GM21786 (cell line): ENCODE results near the gene CD99L2.
"Not testable (repeated sequence)": the region's sequence is repeated elsewhere in the genome, so short reads cannot be mapped to it uniquely, and the experiment has no call there.

Source experiments
- ATAC-seq: cut with Tn5 transposase; IDR thresholded peaks from one replicate; pipeline ENCODE4 v1.9.1; 2021; ENCODE audit not compliant: unreplicated experiment

CD99L2 gene

DNA sequence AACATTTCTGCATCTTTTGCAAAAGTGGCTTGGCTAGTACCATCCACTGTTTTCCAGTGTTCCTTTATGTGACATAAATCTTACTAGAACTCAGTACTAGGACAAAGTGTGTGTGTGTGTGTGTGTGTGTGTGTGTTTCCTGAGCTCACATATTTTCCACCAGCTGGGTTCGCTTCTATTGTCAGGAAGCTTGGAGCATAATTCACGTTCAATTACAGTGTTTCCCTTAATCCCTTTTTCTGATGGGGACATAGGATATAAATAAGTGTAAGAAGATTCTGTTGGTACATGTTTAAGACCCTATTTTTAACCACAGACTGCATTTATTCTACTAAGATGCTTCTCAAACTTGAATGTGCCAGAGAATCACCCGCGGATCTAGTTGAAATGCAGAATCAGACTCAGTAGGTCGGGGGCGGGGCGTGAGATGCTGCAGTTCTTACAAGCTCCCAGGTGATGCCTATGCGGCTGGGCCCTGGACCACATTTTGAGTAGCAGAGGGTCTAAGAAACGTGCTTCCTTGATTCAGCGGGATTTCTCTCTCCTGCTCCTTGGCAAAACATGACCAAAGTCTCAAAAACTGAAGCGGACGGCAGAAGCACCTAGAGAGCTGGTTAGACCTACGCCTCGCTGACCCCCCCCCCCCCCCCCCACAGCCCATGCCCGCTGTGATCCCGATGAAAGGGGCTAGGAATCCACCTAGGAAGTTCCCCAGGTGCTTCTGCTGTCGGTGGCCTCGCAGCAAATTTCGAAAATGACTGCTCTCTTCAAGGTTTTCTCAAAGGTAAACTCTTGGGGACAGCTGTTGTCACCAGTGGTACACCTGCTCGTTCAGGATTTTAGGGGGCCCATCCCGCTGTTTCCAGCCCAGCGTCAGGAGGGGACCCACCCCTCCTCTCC lies 797 bp downstream of the CD99L2 start:
- no peak for ATAC-seq

DNA sequence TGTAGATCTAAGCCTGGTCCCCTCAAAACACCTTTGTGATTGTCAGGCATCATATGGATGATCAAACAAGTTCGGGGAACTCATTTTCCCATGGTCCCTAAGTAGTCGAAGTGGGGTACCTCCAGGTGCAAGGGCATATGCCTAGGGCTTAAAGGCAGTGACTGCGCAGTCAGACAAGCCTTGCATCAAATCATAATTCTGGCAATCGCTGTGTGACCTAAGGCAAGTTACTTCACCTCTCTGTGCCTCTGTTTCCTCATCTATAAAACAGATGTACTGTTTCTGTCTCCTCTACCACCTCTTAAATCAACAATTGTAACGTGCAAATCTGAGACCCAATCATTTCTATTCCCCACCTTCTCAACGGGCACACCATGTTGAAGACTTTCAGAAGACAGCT lies 1.8 kb downstream of the CD99L2 start:
- ATAC-seq, result no peak

DNA sequence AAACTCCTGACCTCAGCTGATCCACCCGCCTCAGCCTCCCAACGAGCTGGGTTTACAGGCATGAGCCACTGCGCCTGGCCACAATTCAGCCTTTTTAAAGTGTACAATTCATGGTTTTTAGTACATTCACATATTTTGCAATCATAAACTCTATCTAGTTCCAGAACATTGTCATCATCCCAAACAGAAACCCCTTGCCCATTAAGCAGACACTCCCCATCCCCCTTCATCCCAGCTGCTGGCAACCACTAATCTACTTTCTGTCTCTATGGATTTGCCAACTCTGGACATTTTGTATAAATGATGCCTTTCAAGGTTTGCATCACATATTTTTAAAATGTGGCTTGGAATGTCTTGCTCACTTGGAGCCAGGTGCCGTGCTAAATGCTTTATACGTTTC lies 4.5 kb downstream of the CD99L2 start:
- ATAC-seq, result no peak

DNA sequence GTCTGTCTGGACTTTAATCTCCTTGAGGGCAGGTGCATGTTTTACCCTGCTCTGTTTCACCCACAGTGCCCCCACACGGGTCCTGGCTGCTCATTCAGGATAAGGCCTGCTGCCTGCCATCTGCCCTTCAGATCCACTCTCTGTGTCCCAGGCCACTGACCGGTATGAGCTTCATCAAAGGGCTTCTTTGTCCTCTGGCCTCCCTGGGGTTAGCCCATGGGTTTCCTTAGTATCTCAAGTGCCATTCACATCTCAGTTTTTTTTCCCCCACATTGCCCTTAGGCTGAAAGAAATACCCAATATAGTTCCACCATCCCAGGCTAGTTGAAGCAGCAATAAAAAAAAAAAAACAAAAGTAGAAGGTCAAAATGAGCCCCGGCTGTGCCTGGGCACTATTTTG lies 9.3 kb downstream of the CD99L2 start:
- ATAC-seq, result no peak

DNA sequence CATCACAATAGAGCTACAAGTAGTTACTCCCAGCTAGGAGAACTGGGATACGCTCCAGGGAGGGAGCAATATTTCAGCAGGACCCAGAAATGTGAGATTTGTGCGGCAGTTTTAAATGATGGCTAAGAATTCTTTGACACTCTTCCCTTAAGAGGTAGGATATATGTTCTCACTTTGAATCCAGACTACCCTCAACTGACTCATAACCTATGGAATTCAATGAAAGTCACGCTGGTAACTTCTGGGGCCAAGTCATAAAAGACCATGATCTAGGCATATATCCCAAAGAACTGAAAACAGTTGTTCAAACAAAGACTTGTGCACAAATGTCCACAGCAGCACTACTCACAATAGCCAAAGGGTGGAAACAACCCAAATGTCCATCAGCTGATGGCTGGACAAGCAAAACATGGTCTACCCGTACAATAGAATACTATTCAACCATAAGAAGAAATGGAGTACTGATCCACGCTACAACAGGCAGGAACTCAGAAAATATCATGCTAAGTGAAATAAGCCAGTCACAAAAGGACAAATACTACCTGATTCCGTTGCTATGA lies 10.5 kb downstream of the CD99L2 start:
- no peak for ATAC-seq

DNA sequence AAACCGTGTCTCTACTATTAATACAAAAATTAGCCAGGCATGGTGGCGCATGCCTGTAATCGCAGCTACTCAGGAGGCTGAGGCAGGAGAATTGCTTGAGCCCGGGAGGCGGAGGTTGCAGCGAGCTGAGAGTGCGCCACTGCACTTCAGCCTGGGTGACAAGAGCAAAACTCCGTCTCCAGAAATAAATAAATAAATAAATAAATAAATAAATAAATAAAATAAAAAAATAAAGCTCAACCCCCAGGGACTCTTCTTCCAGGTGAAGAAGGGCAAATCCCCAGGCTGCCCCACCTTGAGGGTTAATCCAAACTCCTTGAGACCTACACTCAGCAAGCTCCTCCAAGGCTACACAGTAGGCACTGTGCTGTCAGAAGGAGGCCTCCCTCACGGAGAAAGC lies 11.2 kb downstream of the CD99L2 start:
- not testable (repeated sequence) for ATAC-seq

DNA sequence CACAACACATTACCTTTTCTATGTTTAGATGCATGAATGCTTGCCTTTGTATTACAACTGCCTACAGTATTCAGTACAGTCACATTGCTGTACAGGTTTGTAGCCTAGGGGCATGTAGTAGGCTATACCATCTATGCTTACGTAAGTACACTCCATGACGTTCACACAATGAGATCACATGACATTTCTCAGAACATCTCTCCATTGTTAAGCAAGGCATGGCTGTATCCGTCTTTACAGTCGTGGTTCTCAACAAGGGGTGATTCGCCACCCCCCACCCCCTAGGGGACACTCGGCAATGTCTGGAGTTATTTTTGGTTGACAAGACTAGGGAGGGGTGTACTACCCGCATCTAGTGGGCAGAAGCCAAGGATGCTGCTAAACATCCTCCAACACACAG lies 12.1 kb downstream of the CD99L2 start:
- ATAC-seq, result no peak

DNA sequence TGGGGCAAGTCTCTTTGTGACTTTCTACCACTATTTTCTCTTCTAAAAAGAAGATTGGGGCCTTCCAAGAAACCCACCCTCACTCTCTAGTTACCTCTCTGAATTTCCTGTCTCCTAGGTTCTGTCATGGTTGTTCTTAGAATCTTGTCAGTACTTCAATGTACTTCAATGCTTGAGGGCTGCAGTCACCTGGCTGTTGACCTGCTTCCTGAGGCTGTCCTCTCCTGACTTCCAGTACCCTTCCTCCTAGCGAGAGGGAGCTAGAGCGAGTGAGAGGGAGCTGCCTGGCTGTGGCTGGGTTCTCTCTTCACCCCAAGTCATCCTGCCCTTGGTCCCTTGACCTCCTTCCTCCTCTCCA lies 17.7 kb downstream of the CD99L2 start:
- peak; percentile 12 for ATAC-seq

DNA sequence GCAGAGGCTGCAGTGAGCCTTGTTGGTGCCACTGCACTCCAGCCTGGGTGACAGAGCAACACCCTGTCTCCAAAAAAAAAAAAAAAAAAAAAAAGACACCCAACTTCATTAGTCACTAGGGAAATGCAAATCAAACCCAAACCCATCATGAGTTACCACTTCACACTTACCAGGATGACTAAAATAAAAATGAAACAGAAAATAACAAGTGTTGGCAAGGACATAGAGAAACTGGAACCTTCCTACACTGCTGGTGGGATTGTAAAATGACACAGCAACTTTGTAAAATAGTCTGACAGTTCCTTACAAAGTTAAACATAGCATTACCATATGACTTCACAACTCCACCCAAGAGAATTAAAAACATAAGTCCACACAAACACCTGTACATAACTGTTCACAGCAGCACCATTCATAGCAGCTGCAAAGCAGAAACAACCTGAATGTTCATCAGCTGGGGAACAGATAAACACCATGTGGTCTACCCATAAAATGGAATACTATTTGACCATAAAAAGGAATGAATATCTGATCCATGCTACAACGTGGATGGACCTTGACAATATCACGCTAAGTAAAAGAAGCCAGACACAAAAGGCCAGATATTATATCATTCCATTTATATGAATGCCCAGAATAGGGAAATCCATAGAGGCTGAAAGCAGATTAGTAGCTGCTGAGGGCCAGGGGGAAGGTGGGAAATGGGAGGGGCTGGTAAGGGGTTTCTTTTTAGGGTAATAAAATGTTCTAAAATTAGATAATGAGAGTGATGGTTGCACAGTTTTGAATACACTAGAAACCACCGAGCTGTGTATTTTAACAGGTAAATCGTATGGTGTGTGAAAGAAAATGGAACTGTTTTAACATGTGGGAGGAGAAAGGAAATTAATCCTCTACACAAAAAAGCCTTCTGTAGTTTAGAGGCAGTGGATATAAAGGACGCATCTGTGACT lies 18.3 kb downstream of the CD99L2 start:
- peak; percentile 75 for ATAC-seq

DNA sequence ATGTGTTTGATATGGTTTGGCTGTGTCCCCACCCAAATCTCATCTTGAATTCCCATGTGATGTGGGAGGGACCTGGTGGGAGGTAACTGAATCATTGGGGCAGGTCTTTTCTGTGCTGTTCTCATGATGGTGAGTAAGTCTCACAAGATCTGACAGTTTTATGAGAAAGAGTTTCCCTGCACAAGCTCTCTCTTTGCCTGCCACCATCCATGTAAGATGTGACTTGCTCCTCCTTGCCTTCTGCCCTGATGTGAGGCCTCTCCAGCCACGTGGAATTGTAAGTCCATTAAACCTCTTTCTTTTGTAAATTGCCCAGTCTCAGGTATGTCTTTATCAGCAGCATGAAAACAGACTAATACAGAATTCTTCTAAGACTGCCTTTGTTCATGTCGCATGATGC lies 22.8 kb downstream of the CD99L2 start:
- not testable (repeated sequence) for ATAC-seq

DNA sequence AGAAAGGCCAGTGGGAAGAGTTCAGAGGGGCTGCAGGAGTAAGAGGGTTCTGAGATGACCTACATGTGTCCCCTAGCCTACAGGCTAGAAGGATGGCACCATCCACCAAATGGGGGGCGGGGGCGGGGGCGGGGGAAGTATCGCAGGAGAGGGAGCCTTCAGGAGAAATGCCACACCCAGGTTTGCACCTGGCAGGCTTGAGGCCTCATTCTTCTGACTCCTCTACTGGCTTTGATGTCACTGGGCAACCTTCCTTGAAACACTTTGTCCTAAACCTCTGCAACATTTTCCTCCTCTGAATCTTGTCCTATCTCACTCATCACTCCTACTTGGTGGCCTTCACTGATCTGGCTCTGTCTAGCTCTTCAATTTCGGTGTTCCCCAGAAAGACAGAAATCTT lies 24.0 kb downstream of the CD99L2 start:
- no peak for ATAC-seq

DNA sequence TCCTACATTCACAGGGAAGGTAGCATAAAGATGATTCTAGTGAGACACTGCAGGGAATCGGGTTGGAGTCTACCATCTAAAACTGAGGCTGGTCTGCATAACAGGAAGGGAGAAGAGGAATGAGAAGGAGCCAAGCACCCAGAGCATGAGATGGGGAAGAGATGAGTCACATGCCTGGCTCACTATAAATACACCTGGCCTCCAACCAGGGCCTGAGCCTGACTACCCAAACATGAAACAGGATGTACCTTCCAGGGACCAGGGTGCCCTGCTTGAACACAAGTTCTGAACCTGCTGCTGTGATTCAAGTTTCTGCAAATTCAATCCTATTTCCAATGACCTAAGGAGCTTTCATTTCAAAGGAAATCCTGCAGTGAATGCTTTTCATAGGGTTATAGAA lies 24.9 kb downstream of the CD99L2 start:
- peak; percentile 51 for ATAC-seq

DNA sequence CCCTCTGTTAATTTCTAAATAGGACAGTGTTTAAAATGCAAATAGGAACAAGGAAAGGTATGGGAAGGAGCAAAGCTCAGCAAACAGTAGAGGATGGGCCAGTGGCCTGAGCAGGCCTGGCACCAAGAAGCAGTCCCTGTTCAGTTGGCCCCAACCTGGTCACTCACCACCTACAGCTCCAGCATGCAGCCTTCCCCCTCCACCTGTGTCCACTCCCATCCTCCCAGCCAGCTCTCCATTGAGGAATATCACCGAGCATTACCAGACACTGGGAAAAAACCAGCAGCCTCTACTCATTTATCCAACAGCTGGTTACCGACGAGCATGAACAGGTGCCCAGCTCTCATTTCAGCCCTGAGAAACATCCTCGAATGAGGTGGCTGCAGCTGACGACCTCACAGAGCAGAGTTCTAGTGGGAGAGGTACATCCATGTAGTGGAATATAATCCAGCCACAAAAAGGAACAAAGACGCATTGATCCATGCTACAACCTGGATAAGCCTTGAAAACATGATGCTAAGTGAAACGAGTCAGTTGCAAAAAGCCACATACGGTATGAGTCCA lies 25.6 kb downstream of the CD99L2 start:
- ATAC-seq, result no peak

DNA sequence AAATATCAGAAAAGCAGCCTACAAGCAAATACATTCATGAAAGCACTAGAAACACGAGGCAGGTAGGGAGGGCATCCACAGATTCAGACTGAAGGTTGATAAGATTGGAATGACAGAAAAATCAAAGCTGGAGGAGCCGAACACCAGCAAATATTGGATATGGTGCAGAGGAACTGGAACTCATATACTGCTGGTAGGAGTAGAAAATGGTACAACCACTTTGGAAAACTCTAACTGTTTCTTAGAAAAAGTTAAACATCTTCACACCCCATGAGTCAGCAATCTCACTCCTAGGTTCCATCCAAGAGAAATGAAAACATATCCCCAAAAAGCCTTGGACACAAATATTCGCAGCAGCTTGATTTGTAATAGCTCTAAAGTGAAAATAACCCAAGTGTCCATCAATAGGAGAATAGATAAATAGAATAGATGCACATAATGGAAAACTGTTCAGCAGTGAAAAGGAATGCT lies 27.1 kb downstream of the CD99L2 start:
- ATAC-seq, result no peak

DNA sequence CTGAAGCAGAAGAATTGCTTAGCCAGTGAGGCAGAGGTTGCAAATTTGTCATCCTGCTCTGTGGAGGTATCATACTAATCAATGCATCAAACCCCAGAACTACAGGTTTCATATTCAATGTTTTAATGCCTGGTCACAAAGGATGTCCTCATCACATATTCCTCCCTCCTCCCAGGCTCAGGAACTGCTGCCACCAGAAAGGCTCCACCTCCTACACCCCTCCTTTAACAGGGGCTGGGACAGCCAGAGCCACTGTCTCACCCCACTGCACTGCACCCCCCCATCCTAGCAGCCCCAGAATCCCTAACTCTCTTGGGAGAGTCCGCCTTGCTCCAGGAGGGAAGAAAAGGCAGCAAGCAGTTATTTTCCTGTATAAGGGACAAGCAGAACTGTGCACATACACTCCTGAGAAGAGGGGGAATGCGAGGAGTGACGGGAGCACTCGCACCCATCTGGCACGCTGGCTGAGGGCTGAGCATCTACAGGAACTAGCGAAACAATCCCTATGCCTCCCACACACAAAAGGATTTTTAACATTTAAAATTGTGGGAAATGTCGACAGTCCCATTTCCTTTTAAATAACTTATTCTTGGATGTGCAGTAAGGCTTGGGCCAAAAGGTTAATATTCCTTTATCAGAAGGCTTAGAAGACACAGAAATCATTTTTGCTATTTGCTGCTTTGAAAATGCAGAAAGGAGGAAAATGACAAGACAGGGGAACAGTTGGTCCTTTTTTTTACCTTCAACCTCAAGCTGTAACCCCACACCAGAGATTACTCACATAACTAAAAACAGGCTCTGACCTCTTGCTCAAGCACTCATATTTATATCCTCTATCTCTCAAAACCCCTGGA lies 27.8 kb downstream of the CD99L2 start:
- ATAC-seq, result no peak

DNA sequence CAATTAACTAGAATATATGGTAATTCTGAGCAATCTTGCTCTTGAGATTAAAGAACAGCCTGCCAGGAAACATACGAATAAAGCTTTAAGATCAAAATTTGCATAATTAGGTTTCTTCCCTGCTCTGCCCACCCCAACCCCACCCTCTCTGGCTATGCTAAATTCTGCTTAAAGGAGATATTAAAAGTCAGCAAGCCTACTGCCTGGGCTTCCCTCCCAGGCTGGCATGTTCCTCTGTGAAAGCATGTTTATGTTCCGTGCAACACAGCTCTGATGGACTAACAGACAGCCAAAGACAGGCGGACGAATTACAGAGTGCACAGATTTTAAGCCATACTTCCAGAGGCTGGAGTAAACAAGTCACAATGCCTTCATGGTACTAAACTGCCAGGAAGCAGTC lies 28.4 kb downstream of the CD99L2 start:
- no peak for ATAC-seq

DNA sequence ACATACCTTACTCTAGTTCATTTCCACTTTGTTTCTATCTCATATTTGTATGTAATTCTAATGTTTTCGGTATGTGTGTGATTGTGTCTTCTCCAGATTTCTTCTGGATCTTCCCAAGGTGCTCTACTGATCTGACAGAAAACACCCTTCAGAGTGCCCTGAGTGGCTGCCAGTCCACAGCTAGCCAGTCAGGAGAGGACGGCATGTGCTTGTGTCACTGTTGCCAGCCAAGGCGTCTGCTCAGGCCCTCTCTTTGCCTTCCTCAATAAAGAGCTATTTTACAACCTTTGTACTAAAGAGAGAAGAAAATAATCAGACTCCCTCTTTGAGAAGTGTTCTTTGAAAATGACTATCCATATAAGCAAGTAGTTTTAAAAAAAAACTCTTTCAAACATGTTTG lies 29.0 kb downstream of the CD99L2 start:
- ATAC-seq, result no peak

DNA sequence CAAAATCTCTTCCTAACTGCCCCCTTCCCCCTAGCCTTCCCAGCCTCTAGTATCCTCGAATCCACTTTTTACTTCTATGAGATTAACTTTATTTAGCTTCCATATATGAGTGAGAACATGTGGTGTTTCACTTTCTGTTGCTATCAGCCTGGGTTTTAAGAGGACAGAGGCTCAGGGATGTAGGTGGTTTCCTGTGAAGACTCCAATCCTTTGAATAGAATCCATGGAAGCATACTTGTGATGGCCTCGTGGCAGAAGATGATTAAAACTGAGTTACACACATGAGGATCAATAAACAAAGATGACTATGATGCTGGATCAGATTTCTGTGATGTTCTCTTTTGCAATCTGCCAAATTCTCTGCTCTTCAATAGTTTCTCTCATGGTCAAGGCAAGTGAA lies 29.8 kb downstream of the CD99L2 start:
- ATAC-seq, result no peak

DNA sequence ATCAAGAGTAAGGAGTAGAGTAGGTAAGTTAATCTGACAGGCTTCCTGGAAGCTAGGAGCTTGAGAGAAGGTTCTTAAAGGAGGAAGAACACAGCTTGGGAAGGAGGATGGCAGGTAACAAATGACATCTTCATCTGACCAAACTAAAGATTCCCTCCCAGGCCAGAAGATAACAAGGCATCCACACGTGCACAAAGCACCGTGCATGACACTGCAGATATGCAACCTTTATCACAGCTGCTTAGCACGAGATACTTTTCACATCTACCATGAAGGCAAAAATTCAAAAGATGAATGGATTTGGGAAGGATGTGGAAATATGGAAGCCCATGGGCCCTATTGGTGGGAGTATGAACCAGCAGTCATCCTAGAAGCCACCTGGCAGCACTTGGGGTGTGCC lies 34.3 kb downstream of the CD99L2 start:
- ATAC-seq, result no peak

DNA sequence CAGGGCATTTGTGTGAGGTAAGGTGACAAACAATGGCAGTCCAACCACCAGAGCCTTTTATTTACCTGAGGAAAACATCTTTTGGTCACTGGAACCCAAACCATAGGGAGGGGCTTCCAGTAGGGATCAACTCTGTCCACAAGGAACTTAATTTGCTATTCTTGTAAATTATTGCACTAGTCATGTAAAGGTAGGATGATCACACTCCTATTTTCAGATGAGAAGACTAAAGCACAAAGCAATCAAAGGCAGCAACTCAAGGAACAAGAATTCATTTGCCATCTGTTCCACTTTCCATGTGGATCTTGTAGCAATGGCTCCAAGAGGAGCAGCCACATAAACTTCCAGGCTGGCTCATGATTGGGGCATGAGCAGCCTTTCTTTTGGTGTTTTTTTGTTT lies 35.3 kb downstream of the CD99L2 start:
- no peak for ATAC-seq
